GM12878 (cell line): ENCODE results near the gene CACUL1. TPM values are rescaled to one million over a fixed set of nuclear protein-coding genes. Genes with fewer than 3 reads are reported as not detected.

Experiments used
- ATAC-seq: fragments of 200-7000 bp; cut with Tn5 transposase; 3 replicates; pipeline ENCODE4 v1.9.1; 2020; ENCODE audit warnings: mild to moderate bottlenecking, moderate library complexity
- BruUV-seq: library from RNA; stranded (reverse); fragments of 400-500 nt; replicated peaks from 2 replicates; lab custom pipeline; 2021; lab: Mats Ljungman, UMichigan
- CTCF ChIA-PET: fragments of 300-600 bp; sonication (Branson Sonifier 250); formaldehyde crosslinking; extraction: SDS; loops from one replicate; lab custom pipeline; 2021; ENCODE audit warnings: inconsistent platforms; lab: Yijun Ruan, JAX
- POLR2A ChIA-PET: fragments of 350-600 bp; formaldehyde crosslinking; extraction: SDS; loops from one replicate; lab custom pipeline; 2021; ENCODE audit warnings: inconsistent platforms; lab: Charles Lee
- RAD21 ChIA-PET: fragments of 300-600 bp; sonication (Branson Sonifier 250); formaldehyde crosslinking; loops from one replicate; lab custom pipeline; 2023; ENCODE audit warnings: antibody characterized with exemption; ENCODE audit not compliant: unreplicated experiment; lab: Charles Lee
- SMC1A ChIA-PET: fragments of 300-600 bp; sonication (Branson Sonifier 250); formaldehyde crosslinking; loops from one replicate; lab custom pipeline; 2023; ENCODE audit not compliant: unreplicated experiment, uncharacterized antibody; lab: Charles Lee
- DNase-seq: peaks from one replicate; pipeline ENCODE4 v3.0.0-alpha.2; 2011; ENCODE audit warnings: low read depth, low spot score
- FAIRE-seq: peaks from 3 replicates; lab custom pipeline; 2011; peaks lifted over from hg19 to GRCh38; lab: Jason Lieb, UNC
- H2AFZ ChIP-seq: 2 replicates; pipeline ENCODE4 v1.6.0; 2011; ENCODE audit warnings: low read depth, low read length, control low read depth; ENCODE audit not compliant: control insufficient read depth
- H3K27ac ChIP-seq: 2 replicates; pipeline ENCODE4 v1.5.1; 2011; ENCODE audit warnings: control low read depth; ENCODE audit not compliant: control insufficient read depth, insufficient read depth
- H3K27me3 ChIP-seq, 2 experiments: replicated peaks in 1 of 2; 2 replicates each; pipeline versions ENCODE4 v1.6.0 to v1.6.1; 2011; ENCODE audit warnings: low read length in 1 of 2; ENCODE audit not compliant: control insufficient read depth in 2 of 2, insufficient read depth in 2 of 2
- H3K36me3 ChIP-seq, 2 experiments: 2 replicates each; pipeline ENCODE4 v1.5.1; 2011; ENCODE audit warnings: low read length in 1 of 2; ENCODE audit not compliant: control insufficient read depth in 2 of 2, insufficient read depth in 2 of 2
- H3K4me1 ChIP-seq: 2 replicates; pipeline ENCODE4 v1.6.1; 2011; ENCODE audit warnings: mild to moderate bottlenecking, low read length, moderate library complexity, mixed read lengths; ENCODE audit not compliant: control insufficient read depth, insufficient read depth
- H3K4me2 ChIP-seq: 2 replicates; pipeline ENCODE4 v1.6.0; 2011; ENCODE audit warnings: control low read depth; ENCODE audit not compliant: control insufficient read depth, insufficient read depth
- H3K4me3 ChIP-seq: fragments of 200-600 bp; sonication (generic); 2 replicates; pipeline ENCODE4 v1.5.1; 2016
- H3K79me2 ChIP-seq: 2 replicates; pipeline ENCODE4 v1.6.0; 2011; ENCODE audit warnings: low read length; ENCODE audit not compliant: control insufficient read depth, insufficient read depth
- H3K9ac ChIP-seq: 2 replicates; pipeline ENCODE4 v1.8.0; 2011; ENCODE audit warnings: low read length, control low read depth, mixed read lengths; ENCODE audit not compliant: control insufficient read depth, insufficient read depth
- H3K9me3 ChIP-seq: replicated peaks from 3 replicates; pipeline ENCODE4 v1.5.1; 2011; ENCODE audit warnings: mild to moderate bottlenecking, low read length; ENCODE audit not compliant: control insufficient read depth, insufficient read depth
- H4K20me1 ChIP-seq: 2 replicates; pipeline ENCODE4 v1.6.0; 2011; ENCODE audit not compliant: control insufficient read depth, insufficient read depth
- CREM ChIP-seq: IDR thresholded peaks from 2 replicates; pipeline ENCODE4 v1.6.1; 2014; ENCODE audit warnings: antibody characterized with exemption, low read depth
- CTCF ChIP-seq, 3 experiments: IDR thresholded peaks in 2 of 3; conservative IDR thresholded peaks in 1 of 3; 2 replicates each; pipeline ENCODE4 v1.5.1; 2011; ENCODE audit warnings: low read depth in 3 of 3, low read length in 3 of 3, mild to moderate bottlenecking in 3 of 3, control low read depth in 2 of 3, moderate library complexity in 2 of 3, inconsistent platforms in 1 of 3, mixed read lengths in 1 of 3; ENCODE audit not compliant: control insufficient read depth in 2 of 3, insufficient read depth in 1 of 3; ENCODE audit errors: extremely low read depth in 1 of 3
- E2F4 ChIP-seq: IDR thresholded peaks from 2 replicates; pipeline ENCODE4 v1.6.1; 2012; ENCODE audit warnings: low read depth, low read length, improper control_type of control experiment
- ETV6 ChIP-seq, 2 experiments: fragments of 450-650 bp in 1 of 2; IDR thresholded peaks in 1 of 2; conservative IDR thresholded peaks in 1 of 2; 2 replicates each; pipeline ENCODE4 v1.6.1; 2014; ENCODE audit warnings: antibody characterized with exemption in 1 of 2, borderline replicate concordance in 1 of 2, low read depth in 1 of 2, mild to moderate bottlenecking in 1 of 2, moderate library complexity in 1 of 2
- MEF2A ChIP-seq: IDR thresholded peaks from 2 replicates; pipeline ENCODE4 v1.6.1; 2011; ENCODE audit warnings: low read depth, mild to moderate bottlenecking, low read length, moderate library complexity; ENCODE audit not compliant: insufficient read depth
- SIX5 ChIP-seq: IDR thresholded peaks from 2 replicates; pipeline ENCODE4 v1.6.1; 2011; ENCODE audit warnings: mild to moderate bottlenecking, low read depth, low read length, moderate library complexity; ENCODE audit not compliant: severe bottlenecking
- SRF ChIP-seq, 2 experiments: IDR thresholded peaks; 2 replicates each; pipeline ENCODE4 v1.6.1; 2011; ENCODE audit warnings: low read depth in 2 of 2, low read length in 2 of 2, mild to moderate bottlenecking in 1 of 2, moderate library complexity in 1 of 2
- SUZ12 ChIP-seq: fragments of 200-600 bp; sonication (generic); IDR thresholded peaks from one replicate; pipeline ENCODE4 v1.6.1; 2018; ENCODE audit warnings: antibody characterized with exemption, mild to moderate bottlenecking; ENCODE audit not compliant: unreplicated experiment
- WGBS: methylation state at CpG from one replicate; pipeline ENCODE4 v1.1.6; 2016; ENCODE audit warnings: low lambda C conversion rate; ENCODE audit not compliant: insufficient replicate concordance, insufficient coverage; ENCODE audit errors: missing lambda C conversion rate; 5-methylcytosine and 5-hydroxymethylcytosine counted together
- in situ Hi-C: fragments of 300-500 bp; cut with MboI; formaldehyde crosslinking; loops from 9 replicates; pipeline ENCODE4 v1.14.3; 2018; ENCODE audit warnings: mixed read lengths
- intact Hi-C: fragments of 100-400 bp; cut with micrococcal nuclease; formaldehyde crosslinking; loops from one replicate; pipeline ENCODE4 v1.14.2; 2022; ENCODE audit not compliant: unreplicated experiment
- polyA plus RNA-seq, 11 experiments: library from polyadenylated mRNA; depleted of rRNA in 4 of 11; unstranded in 6 of 11; stranded (reverse) in 5 of 11; fragments of >200 nt; fragmentation: Nextera tagmentation in 4 of 11; fragmentation: Illumina TruSeq in 1 of 11; extraction: Ambion mirVana in 4 of 11; extraction: Trizol in 1 of 11; gene quantifications; 1 replicate in 1 of 11; 2 replicates in 10 of 11; pipeline versions ENCODE4 v1.2.1 to v1.2.3, GENCODE V29; 2011 to 2016; ENCODE audit warnings: inconsistent platforms in 2 of 11, missing spikeins in 2 of 11, low read depth in 1 of 11
- total RNA-seq, 4 experiments: library from RNA; depleted of rRNA in 3 of 4; stranded (reverse); fragments of >200 nt in 3 of 4; fragmentation: Illumina TruSeq in 1 of 4; extraction: Trizol in 1 of 4; gene quantifications; 2 replicates each; pipeline versions ENCODE4 v1.2.1 to v1.2.3, GENCODE V29; 2013 to 2021

CACUL1 gene
- total and polyA plus RNA-seq, 10 of the 15 experiments (the other 5 are each of a cell fraction or from before 2014, with no cell fraction given), result 7.4 to 23.2 (median 13.0) TPM

GRCh38 chr10:118735294-118735693 is 19.5 kb downstream of the CACUL1 start (continued):
- no peak for TF ChIP-seq E2F4
- TF ChIP-seq MEF2A, result no peak
- TF ChIP-seq SUZ12, result no peak
- no peak for TF ChIP-seq CREM
- TF ChIP-seq SIX5, result no peak

GRCh38 chr10:118734475-118734874 is 20.3 kb downstream of the CACUL1 start:
- Histone ChIP-seq H3K27me3 (no peaks in the 10 kb centered on the region), H3K4me1 (peaks cover 18% of the 10 kb centered on the region), H3K36me3 (no peaks in the 10 kb centered on the region), H3K9ac (no peak overlapping the region), H2AFZ (no peak overlapping the region), H3K9me3 (no peaks in the 10 kb centered on the region), H4K20me1 (0 out of 2 replicates have a peak, but pooled peaks cover 3% of the 10 kb centered on the region), H3K4me3 (no peak overlapping the region), H3K27ac (no peak overlapping the region), H3K79me2 (peaks cover 57% of the 10 kb centered on the region), H3K4me2 (no peak overlapping the region)
- ChIA-PET CTCF (interaction anchor here (1.0 to 5.9 kb wide), 7 partner anchors 9 to 463 kb away, joined by 3 to 47 read pairs (median 4); partner anchors contain the start of gene CACUL1), POLR2A (no interaction called here), RAD21 (interaction anchor here (1.2 to 4.7 kb wide), 2 partner anchors 13 to 20 kb away, joined by 3 to 16 read pairs; partner anchors contain the start of gene CACUL1), SMC1A (interaction anchor here (0.9 to 4.1 kb wide), 3 partner anchors 10 to 33 kb away, joined by 3 to 23 read pairs (median 3); partner anchors contain the start of gene CACUL1)
- no peak for ATAC-seq
- no peak for FAIRE-seq
- no TSS peak for BruUV-seq
- in situ Hi-C loops, result no loop called here
- no peak for TF ChIP-seq ETV6 (conservative IDR thresholded peaks at IDR 0.05 in 1 of 2, IDR thresholded peaks at IDR 0.05 in 1 of 2; ENCODE audit: borderline replicate concordance in 1 of 2, low read depth in 1 of 2)
- TF ChIP-seq CTCF (IDR thresholded peaks at IDR 0.05 in 2 of 3, conservative IDR thresholded peaks at IDR 0.05 in 1 of 3; ENCODE audit: control insufficient read depth in 2 of 3, extremely low read depth in 1 of 3, insufficient read depth in 1 of 3, low read depth in 3 of 3, low read length in 3 of 3), result 0 out of 6 replicates have a peak, but pooled peaks of 1 of the 3 experiments have one; percentile 3
- no peak for TF ChIP-seq SRF (IDR thresholded peaks at IDR 0.05; ENCODE audit: low read depth in 2 of 2, low read length in 2 of 2)
- intact Hi-C loops, result no loop called here
- 50% methylated on average over 2 of the region's 2 CpGs for WGBS
- no peak for DNase-seq
